HL-60 (cell line): ENCODE measurements around the gene PSMA3.

Experiments used
- GABPA ChIP-seq: IDR thresholded peaks from 2 replicates; pipeline ENCODE4 v1.6.1; 2012; ENCODE audit warnings: low read depth
- POLR2AphosphoS5 ChIP-seq: IDR thresholded peaks from 2 replicates; pipeline ENCODE4 v1.6.1; 2012; ENCODE audit warnings: low read depth
- REST ChIP-seq: IDR thresholded peaks from 2 replicates; pipeline ENCODE4 v1.6.1; 2012; ENCODE audit warnings: low read depth; ENCODE audit not compliant: insufficient replicate concordance
- SPI1 ChIP-seq: IDR thresholded peaks from 2 replicates; pipeline ENCODE4 v1.6.1; 2012; ENCODE audit warnings: low read depth, mild to moderate bottlenecking, borderline replicate concordance
- TF ChIP-seq, protein P1 (sequence below): IDR thresholded peaks from one replicate; pipeline ENCODE4 v1.5.1; 2011; ENCODE audit warnings: low read length, control low read depth, inconsistent platforms; ENCODE audit not compliant: insufficient read depth

GRCh38 chr14:58281969-58282368 lies 37.3 kb downstream of the PSMA3 start:
- TF ChIP-seq, protein P1, sequence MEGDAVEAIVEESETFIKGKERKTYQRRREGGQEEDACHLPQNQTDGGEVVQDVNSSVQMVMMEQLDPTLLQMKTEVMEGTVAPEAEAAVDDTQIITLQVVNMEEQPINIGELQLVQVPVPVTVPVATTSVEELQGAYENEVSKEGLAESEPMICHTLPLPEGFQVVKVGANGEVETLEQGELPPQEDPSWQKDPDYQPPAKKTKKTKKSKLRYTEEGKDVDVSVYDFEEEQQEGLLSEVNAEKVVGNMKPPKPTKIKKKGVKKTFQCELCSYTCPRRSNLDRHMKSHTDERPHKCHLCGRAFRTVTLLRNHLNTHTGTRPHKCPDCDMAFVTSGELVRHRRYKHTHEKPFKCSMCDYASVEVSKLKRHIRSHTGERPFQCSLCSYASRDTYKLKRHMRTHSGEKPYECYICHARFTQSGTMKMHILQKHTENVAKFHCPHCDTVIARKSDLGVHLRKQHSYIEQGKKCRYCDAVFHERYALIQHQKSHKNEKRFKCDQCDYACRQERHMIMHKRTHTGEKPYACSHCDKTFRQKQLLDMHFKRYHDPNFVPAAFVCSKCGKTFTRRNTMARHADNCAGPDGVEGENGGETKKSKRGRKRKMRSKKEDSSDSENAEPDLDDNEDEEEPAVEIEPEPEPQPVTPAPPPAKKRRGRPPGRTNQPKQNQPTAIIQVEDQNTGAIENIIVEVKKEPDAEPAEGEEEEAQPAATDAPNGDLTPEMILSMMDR = no peak
- TF ChIP-seq REST = no peak
- TF ChIP-seq SPI1 = no peak
- TF ChIP-seq GABPA = no peak
- TF ChIP-seq POLR2AphosphoS5 = no peak
